Measurements from ENCODE around the gene OR2C1. TPM values are rescaled to one million over a fixed set of nuclear protein-coding genes. Genes with fewer than 3 reads are reported as not detected.

OR2C1 gene
- total and polyA plus RNA-seq, 2 experiments from 2014 or later: 0.34 TPM; not detected in 1

DNA sequence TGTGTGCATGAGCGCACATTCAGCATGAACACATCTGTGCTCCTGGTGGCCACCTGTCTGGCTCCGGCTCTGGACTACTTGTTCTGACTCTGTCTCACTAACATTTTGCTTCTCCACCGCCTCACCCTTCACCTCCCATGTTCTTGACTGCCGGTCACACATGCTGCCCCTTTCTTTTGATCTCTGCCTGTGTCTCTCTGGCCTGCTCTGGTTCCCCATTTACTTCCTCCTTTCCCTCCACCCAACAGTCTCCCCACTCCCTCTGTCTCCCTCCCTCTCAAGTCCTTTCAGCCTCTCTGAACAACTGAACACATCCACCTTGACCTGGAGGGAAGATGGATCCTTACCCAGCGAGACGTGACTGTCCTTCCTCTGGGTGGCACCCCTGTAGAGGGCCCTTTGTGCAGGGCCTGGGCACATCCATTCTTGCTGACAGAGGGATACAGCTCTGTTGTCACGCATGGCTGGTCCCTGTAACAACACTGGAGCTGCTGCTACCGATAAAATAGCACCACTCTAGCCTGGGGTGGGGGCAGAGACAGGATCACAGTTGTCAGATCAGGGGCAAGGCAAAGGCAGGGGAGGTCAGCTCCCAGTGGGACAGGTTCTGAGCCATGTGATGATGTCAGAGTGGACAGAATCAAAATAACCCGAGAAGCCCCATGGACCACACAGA lies 34.1 kb downstream of the OR2C1 start:
- Histone ChIP-seq H3K79me2 (peaks cover 7% of the 10 kb centered on the region), H3K4me2 (no peak overlapping the region), H3K4me3 (no peak overlapping the region), H3K36me3 (replicated peaks; ENCODE audit: insufficient read depth, low read depth) (peaks cover 14% of the 10 kb centered on the region), H3K4me1 (ENCODE audit: insufficient read depth) (no peaks in the 10 kb centered on the region), H3K27ac (no peak overlapping the region), H3K27me3 (no peaks in the 10 kb centered on the region), H3K9me2 (replicated peaks; ENCODE audit: insufficient read depth) (no peaks in the 10 kb centered on the region), H4K20me1 (ENCODE audit: insufficient read depth, poor library complexity, severe bottlenecking) (no peaks in the 10 kb centered on the region), H2AFZ (no peak overlapping the region), H3K9me3 (ENCODE audit: low read depth) (peaks cover 13% of the 10 kb centered on the region)
- DNase-seq (ENCODE audit: low spot score): no peak
- WGBS (ENCODE audit: low lambda C conversion rate, missing lambda C conversion rate): 90% methylated on average over 9 of the region's 9 CpGs
- TF ChIP-seq EZH2phosphoT487 (IDR thresholded peaks at IDR 0.05; ENCODE audit: low read depth, severe bottlenecking, unreplicated experiment) (no peak), EZH2 (IDR thresholded peaks at IDR 0.05; ENCODE audit: borderline replicate concordance) (no peak)
- TF ChIP-seq, protein P1, sequence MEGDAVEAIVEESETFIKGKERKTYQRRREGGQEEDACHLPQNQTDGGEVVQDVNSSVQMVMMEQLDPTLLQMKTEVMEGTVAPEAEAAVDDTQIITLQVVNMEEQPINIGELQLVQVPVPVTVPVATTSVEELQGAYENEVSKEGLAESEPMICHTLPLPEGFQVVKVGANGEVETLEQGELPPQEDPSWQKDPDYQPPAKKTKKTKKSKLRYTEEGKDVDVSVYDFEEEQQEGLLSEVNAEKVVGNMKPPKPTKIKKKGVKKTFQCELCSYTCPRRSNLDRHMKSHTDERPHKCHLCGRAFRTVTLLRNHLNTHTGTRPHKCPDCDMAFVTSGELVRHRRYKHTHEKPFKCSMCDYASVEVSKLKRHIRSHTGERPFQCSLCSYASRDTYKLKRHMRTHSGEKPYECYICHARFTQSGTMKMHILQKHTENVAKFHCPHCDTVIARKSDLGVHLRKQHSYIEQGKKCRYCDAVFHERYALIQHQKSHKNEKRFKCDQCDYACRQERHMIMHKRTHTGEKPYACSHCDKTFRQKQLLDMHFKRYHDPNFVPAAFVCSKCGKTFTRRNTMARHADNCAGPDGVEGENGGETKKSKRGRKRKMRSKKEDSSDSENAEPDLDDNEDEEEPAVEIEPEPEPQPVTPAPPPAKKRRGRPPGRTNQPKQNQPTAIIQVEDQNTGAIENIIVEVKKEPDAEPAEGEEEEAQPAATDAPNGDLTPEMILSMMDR (IDR thresholded peaks at IDR 0.05; ENCODE audit: poor library complexity): no peak

GRCh38 chr16:3400446-3400778 lies 44.7 kb downstream of the OR2C1 start:
- H3K79me2 ChIP-seq: peaks cover 52% of the 10 kb centered on the region

DNA sequence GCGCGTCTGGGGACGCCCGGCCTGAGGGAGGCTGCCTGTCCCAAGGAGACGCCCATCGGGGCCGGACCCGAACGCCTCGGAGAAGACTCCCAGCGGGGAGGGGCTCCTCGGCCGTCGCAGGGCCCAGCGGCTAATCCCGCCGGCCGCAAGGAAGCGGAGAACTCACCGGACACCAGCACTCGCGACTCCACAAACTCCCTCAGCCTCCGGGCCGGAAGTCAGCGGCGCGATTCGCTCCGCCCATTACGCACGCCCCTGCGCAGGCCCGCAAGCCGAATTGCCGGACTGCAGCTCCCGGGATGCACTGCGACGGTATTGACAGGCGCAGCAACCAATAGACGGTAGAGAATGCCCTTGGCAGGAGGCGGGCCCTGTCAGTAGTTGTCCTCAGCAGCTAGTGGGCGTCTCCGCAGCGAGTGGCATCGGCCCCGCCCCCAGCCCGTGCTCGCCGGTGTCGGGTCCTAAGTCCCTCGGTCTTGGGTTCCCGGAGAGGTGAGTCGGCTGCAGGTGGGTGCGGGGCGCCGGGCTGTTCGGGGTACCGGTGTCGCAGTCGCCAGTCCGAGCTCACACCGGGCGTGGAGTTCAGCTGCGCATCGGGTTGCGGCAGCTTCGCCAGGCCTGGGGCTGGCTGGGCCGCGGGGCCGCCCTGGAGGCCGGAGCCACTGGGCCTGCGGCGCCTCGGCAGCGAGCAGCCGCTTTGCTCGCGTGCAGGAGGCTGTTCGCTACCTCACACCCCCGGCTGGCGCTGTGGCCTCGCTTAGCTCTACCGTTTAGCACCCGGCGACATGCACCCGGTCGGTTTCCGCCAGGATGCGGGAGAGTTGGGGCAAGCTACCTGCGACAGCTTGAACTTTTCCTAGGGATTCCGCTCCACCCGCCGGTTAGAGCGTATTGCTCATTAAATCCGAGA lies 45.3 kb downstream of the OR2C1 start, which contains the start of the genes ZNF174 and ZSCAN32:
TSS of gene ZNF174 (plus strand) at position 437 of the 910 bp plus-strand sequence. CDS start 790 bp downstream, outside the sequence.
TSS of gene ZSCAN32 (minus strand) at position 226 of the 910 bp plus-strand sequence. CDS start 3,447 bp downstream, outside the sequence.
- peaks cover 6% of the 10 kb centered on the region for H3K4me1 ChIP-seq (ENCODE audit: insufficient read depth)
- H3K9me2 ChIP-seq (replicated peaks; ENCODE audit: insufficient read depth): no peaks in the 10 kb centered on the region
- H3K36me3 ChIP-seq (replicated peaks; ENCODE audit: insufficient read depth, low read depth): peaks cover 4% of the 10 kb centered on the region
- H3K4me3 ChIP-seq: peak within 1 kb of the TSS; percentile 65
- peaks cover 21% of the 10 kb centered on the region for H3K9me3 ChIP-seq (ENCODE audit: low read depth)
- DNase-seq (ENCODE audit: low spot score): peak; percentile 99
- H3K4me2 ChIP-seq: peak within 1 kb of the TSS; percentile 91
- H2AFZ ChIP-seq: peak within 1 kb of the TSS; percentile 86
- peak within 1 kb of the TSS; percentile 81 for H3K27ac ChIP-seq
- WGBS (ENCODE audit: low lambda C conversion rate, missing lambda C conversion rate): under 1% methylated on average over 92 of the region's 95 CpGs
- peaks cover 49% of the 10 kb centered on the region for H3K79me2 ChIP-seq
- no peaks in the 10 kb centered on the region for H3K27me3 ChIP-seq
- TF ChIP-seq, protein P1 (IDR thresholded peaks at IDR 0.05; ENCODE audit: poor library complexity): peak; percentile 9
- TF ChIP-seq EZH2 (IDR thresholded peaks at IDR 0.05; ENCODE audit: borderline replicate concordance): no peak
- no peaks in the 10 kb centered on the region for H4K20me1 ChIP-seq (ENCODE audit: insufficient read depth, poor library complexity, severe bottlenecking)

More at GRCh38 chr16:3400446-3400778, 44.7 kb downstream of the OR2C1 start:
- Histone ChIP-seq H3K27ac (peak overlapping the region; percentile 79), H4K20me1 (ENCODE audit: insufficient read depth, poor library complexity, severe bottlenecking) (no peaks in the 10 kb centered on the region), H3K4me1 (ENCODE audit: insufficient read depth) (peaks cover 6% of the 10 kb centered on the region), H3K27me3 (no peaks in the 10 kb centered on the region), H2AFZ (peak overlapping the region; percentile 77), H3K9me3 (ENCODE audit: low read depth) (peaks cover 15% of the 10 kb centered on the region), H3K4me3 (peak overlapping the region; percentile 65), H3K4me2 (peak overlapping the region; percentile 88), H3K36me3 (replicated peaks; ENCODE audit: insufficient read depth, low read depth) (peaks cover 4% of the 10 kb centered on the region), H3K9me2 (replicated peaks; ENCODE audit: insufficient read depth) (no peaks in the 10 kb centered on the region)
- TF ChIP-seq EZH2phosphoT487 (IDR thresholded peaks at IDR 0.05; ENCODE audit: low read depth, severe bottlenecking, unreplicated experiment) (no peak), EZH2 (IDR thresholded peaks at IDR 0.05; ENCODE audit: borderline replicate concordance) (no peak)
- TF ChIP-seq, protein P1 (IDR thresholded peaks at IDR 0.05; ENCODE audit: poor library complexity): no peak
- WGBS (ENCODE audit: low lambda C conversion rate, missing lambda C conversion rate): 2% methylated on average over 15 of the region's 18 CpGs
- no peak for DNase-seq (ENCODE audit: low spot score)
